ENCODE results near the gene COL6A2. TPM values are rescaled to one million over a fixed set of nuclear protein-coding genes. Genes with fewer than 3 reads are reported as not detected.
A peak's percentile ranks its signal among the peaks of the same experiment; 100 is the strongest.
"Not testable (repeated sequence)": the region's sequence is repeated elsewhere in the genome, so short reads cannot be mapped to it uniquely, and the experiment has no call there.

The COL6A2 gene
- total RNA-seq, 2 donors from 2014 or later: 198 to 474 TPM

- H3K9me3 ChIP-seq: no peaks in the 10 kb centered on the region
- TF ChIP-seq POLR2A (IDR thresholded peaks at IDR 0.05) (no peak), POLR2AphosphoS5 (IDR thresholded peaks at IDR 0.05) (no peak)
- no peaks in the 10 kb centered on the region for H3K4me1 ChIP-seq (replicated peaks)
- H3K4me3 ChIP-seq: no peak overlapping the region
- 61% methylated on average over 35 of the region's 35 CpGs for WGBS
- no peak for DNase-seq (ENCODE audit: low spot score)
- no peaks in the 10 kb centered on the region for H3K27me3 ChIP-seq (replicated peaks; ENCODE audit: insufficient read depth)
- H3K36me3 ChIP-seq: no peaks in the 10 kb centered on the region
- H3K27ac ChIP-seq: peak overlapping the region; percentile 50 to 74
- intact Hi-C loops (cut with DNase I): no loop called here
Measured at GRCh38 chr21:46082963-46083790, 14.7 kb upstream of the COL6A2 start.

- DNase-seq (ENCODE audit: low spot score): no peak
- no peak overlapping the region for H3K4me3 ChIP-seq
- no peaks in the 10 kb centered on the region for H3K4me1 ChIP-seq (replicated peaks)
- 71% methylated on average over 29 of the region's 29 CpGs for WGBS
- no peaks in the 10 kb centered on the region for H3K9me3 ChIP-seq
- H3K27me3 ChIP-seq (replicated peaks; ENCODE audit: insufficient read depth): no peaks in the 10 kb centered on the region
- intact Hi-C loops (cut with DNase I): no loop called here
- TF ChIP-seq POLR2AphosphoS5 (IDR thresholded peaks at IDR 0.05): no peak
- TF ChIP-seq POLR2A (IDR thresholded peaks at IDR 0.05): no peak
- TF ChIP-seq CTCF (IDR thresholded peaks at IDR 0.05): no peak
- H3K27ac ChIP-seq: peak overlapping the region; percentile 50 to 74
- no peaks in the 10 kb centered on the region for H3K36me3 ChIP-seq
Measured at GRCh38 chr21:46083791-46084561, 13.9 kb upstream of the COL6A2 start.

- no peak for TF ChIP-seq CTCF (IDR thresholded peaks at IDR 0.05)
- no peak for TF ChIP-seq POLR2A (IDR thresholded peaks at IDR 0.05)
- no peak for TF ChIP-seq POLR2AphosphoS5 (IDR thresholded peaks at IDR 0.05)
- Histone ChIP-seq H3K27me3 (replicated peaks; ENCODE audit: insufficient read depth) (no peaks in the 10 kb centered on the region), H3K36me3 (no peaks in the 10 kb centered on the region), H3K9me3 (no peaks in the 10 kb centered on the region), H3K4me1 (replicated peaks) (no peaks in the 10 kb centered on the region), H3K27ac (no peak overlapping the region), H3K4me3 (no peak overlapping the region)
- intact Hi-C loops (cut with DNase I): no loop called here
- WGBS: 29% methylated on average over 7 of the region's 10 CpGs
- no peak for DNase-seq (ENCODE audit: low spot score)
Measured at GRCh38 chr21:46084709-46085108, 13.2 kb upstream of the COL6A2 start.

- intact Hi-C loops (cut with DNase I); DNase-seq (ENCODE audit: low spot score): not testable (repeated sequence)
- 65% methylated on average over 2 of the region's 5 CpGs for WGBS
Measured at GRCh38 chr21:46085259-46085658, 12.7 kb upstream of the COL6A2 start.

GRCh38 chr21:46087641-46088040 is 10.3 kb upstream of the COL6A2 start:
- Histone ChIP-seq H3K4me1 (replicated peaks) (no peaks in the 10 kb centered on the region), H3K27ac (no peak overlapping the region), H3K4me3 (no peak overlapping the region), H3K9me3 (no peaks in the 10 kb centered on the region), H3K27me3 (replicated peaks; ENCODE audit: insufficient read depth) (no peaks in the 10 kb centered on the region), H3K36me3 (no peaks in the 10 kb centered on the region)
- DNase-seq (ENCODE audit: low spot score): no peak
- 86% methylated on average over 1 of the region's 1 CpG for WGBS
- no peak for TF ChIP-seq POLR2AphosphoS5 (IDR thresholded peaks at IDR 0.05)
- no peak for TF ChIP-seq CTCF (IDR thresholded peaks at IDR 0.05)
- no peak for TF ChIP-seq POLR2A (IDR thresholded peaks at IDR 0.05)
- intact Hi-C loops (cut with DNase I): no loop called here

More at GRCh38 chr21:46085259-46085658, 12.7 kb upstream of the COL6A2 start:
- H3K4me1 ChIP-seq (replicated peaks); H3K4me3 ChIP-seq; H3K36me3 ChIP-seq; H3K9me3 ChIP-seq; H3K27me3 ChIP-seq (replicated peaks; ENCODE audit: insufficient read depth); H3K27ac ChIP-seq: not testable (repeated sequence)

All from prostate gland (tissue), 2 donors.